GM12878 (cell line): ENCODE data around the gene PTCD1. TPM values are rescaled to one million over a fixed set of nuclear protein-coding genes. Genes with fewer than 3 reads are reported as not detected.

Experiments
- ATAC-seq: fragments of 200-7000 bp; cut with Tn5 transposase; 3 replicates; pipeline ENCODE4 v1.9.1; 2020; ENCODE audit warnings: mild to moderate bottlenecking, moderate library complexity
- BruUV-seq: library from RNA; stranded (reverse); fragments of 400-500 nt; replicated peaks from 2 replicates; lab custom pipeline; 2021; lab: Mats Ljungman, UMichigan
- CTCF ChIA-PET: fragments of 300-600 bp; sonication (Branson Sonifier 250); formaldehyde crosslinking; extraction: SDS; loops from one replicate; lab custom pipeline; 2021; ENCODE audit warnings: inconsistent platforms; lab: Yijun Ruan, JAX
- POLR2A ChIA-PET: fragments of 350-600 bp; formaldehyde crosslinking; extraction: SDS; loops from one replicate; lab custom pipeline; 2021; ENCODE audit warnings: inconsistent platforms; lab: Charles Lee
- RAD21 ChIA-PET: fragments of 300-600 bp; sonication (Branson Sonifier 250); formaldehyde crosslinking; loops from one replicate; lab custom pipeline; 2023; ENCODE audit warnings: antibody characterized with exemption; ENCODE audit not compliant: unreplicated experiment; lab: Charles Lee
- SMC1A ChIA-PET: fragments of 300-600 bp; sonication (Branson Sonifier 250); formaldehyde crosslinking; loops from one replicate; lab custom pipeline; 2023; ENCODE audit not compliant: unreplicated experiment, uncharacterized antibody; lab: Charles Lee
- DNase-seq: peaks from one replicate; pipeline ENCODE4 v3.0.0-alpha.2; 2011; ENCODE audit warnings: low read depth, low spot score
- FAIRE-seq: peaks from 3 replicates; lab custom pipeline; 2011; peaks lifted over from hg19 to GRCh38; lab: Jason Lieb, UNC
- H2AFZ ChIP-seq: 2 replicates; pipeline ENCODE4 v1.6.0; 2011; ENCODE audit warnings: low read depth, low read length, control low read depth; ENCODE audit not compliant: control insufficient read depth
- H3K27ac ChIP-seq: 2 replicates; pipeline ENCODE4 v1.5.1; 2011; ENCODE audit warnings: control low read depth; ENCODE audit not compliant: control insufficient read depth, insufficient read depth
- H3K27me3 ChIP-seq, 2 experiments: replicated peaks in 1 of 2; 2 replicates each; pipeline versions ENCODE4 v1.6.0 to v1.6.1; 2011; ENCODE audit warnings: low read length in 1 of 2; ENCODE audit not compliant: control insufficient read depth in 2 of 2, insufficient read depth in 2 of 2
- H3K36me3 ChIP-seq, 2 experiments: 2 replicates each; pipeline ENCODE4 v1.5.1; 2011; ENCODE audit warnings: low read length in 1 of 2; ENCODE audit not compliant: control insufficient read depth in 2 of 2, insufficient read depth in 2 of 2
- H3K4me1 ChIP-seq: 2 replicates; pipeline ENCODE4 v1.6.1; 2011; ENCODE audit warnings: mild to moderate bottlenecking, low read length, moderate library complexity, mixed read lengths; ENCODE audit not compliant: control insufficient read depth, insufficient read depth
- H3K4me2 ChIP-seq: 2 replicates; pipeline ENCODE4 v1.6.0; 2011; ENCODE audit warnings: control low read depth; ENCODE audit not compliant: control insufficient read depth, insufficient read depth
- H3K4me3 ChIP-seq: fragments of 200-600 bp; sonication (generic); 2 replicates; pipeline ENCODE4 v1.5.1; 2016
- H3K79me2 ChIP-seq: 2 replicates; pipeline ENCODE4 v1.6.0; 2011; ENCODE audit warnings: low read length; ENCODE audit not compliant: control insufficient read depth, insufficient read depth
- H3K9ac ChIP-seq: 2 replicates; pipeline ENCODE4 v1.8.0; 2011; ENCODE audit warnings: low read length, control low read depth, mixed read lengths; ENCODE audit not compliant: control insufficient read depth, insufficient read depth
- H3K9me3 ChIP-seq: replicated peaks from 3 replicates; pipeline ENCODE4 v1.5.1; 2011; ENCODE audit warnings: mild to moderate bottlenecking, low read length; ENCODE audit not compliant: control insufficient read depth, insufficient read depth
- H4K20me1 ChIP-seq: 2 replicates; pipeline ENCODE4 v1.6.0; 2011; ENCODE audit not compliant: control insufficient read depth, insufficient read depth
- ASH2L ChIP-seq: fragments of 300-600, 200-600 bp; sonication (generic); IDR thresholded peaks from 2 replicates; pipeline ENCODE4 v1.6.1; 2017; ENCODE audit warnings: low read depth, mild to moderate bottlenecking, borderline replicate concordance
- ATF7 ChIP-seq: fragments of 450-650 bp; IDR thresholded peaks from 2 replicates; pipeline ENCODE4 v1.6.1; 2016; ENCODE audit warnings: low read depth, mild to moderate bottlenecking
- BCL11A ChIP-seq: IDR thresholded peaks from 2 replicates; pipeline ENCODE4 v1.6.1; 2011; ENCODE audit warnings: low read depth, low read length
- BHLHE40 ChIP-seq, 2 experiments: fragments of 450-650 bp in 1 of 2; IDR thresholded peaks; 2 replicates each; pipeline ENCODE4 v1.6.1; 2011 to 2017; ENCODE audit warnings: low read depth in 2 of 2, borderline replicate concordance in 1 of 2, improper control_type of control experiment in 1 of 2, low read length in 1 of 2, mild to moderate bottlenecking in 1 of 2
- ELK1 ChIP-seq: IDR thresholded peaks from 2 replicates; pipeline ENCODE4 v1.6.1; 2012; ENCODE audit warnings: low read depth, low read length, improper control_type of control experiment
- ESRRA ChIP-seq: IDR thresholded peaks from 2 replicates; pipeline ENCODE4 v1.6.1; 2012; ENCODE audit warnings: mild to moderate bottlenecking, low read length, improper control_type of control experiment
- JUNB ChIP-seq: IDR thresholded peaks from 2 replicates; pipeline ENCODE4 v1.6.1; 2016; ENCODE audit warnings: antibody characterized with exemption, mild to moderate bottlenecking
- MYB ChIP-seq: fragments of 150-350 bp; IDR thresholded peaks from 2 replicates; pipeline ENCODE4 v1.6.1; 2014; ENCODE audit warnings: mild to moderate bottlenecking, low read depth, low read length, borderline replicate concordance
- POLR2AphosphoS2 ChIP-seq: IDR thresholded peaks from 2 replicates; pipeline ENCODE4 v1.6.1; 2011; ENCODE audit warnings: low read depth, mild to moderate bottlenecking, low read length, improper control_type of control experiment, moderate library complexity
- POLR2AphosphoS5 ChIP-seq: IDR thresholded peaks from 2 replicates; pipeline ENCODE4 v1.6.1; 2011; ENCODE audit warnings: mild to moderate bottlenecking, low read length, inconsistent platforms
- TBL1XR1 ChIP-seq: IDR thresholded peaks from 2 replicates; pipeline ENCODE4 v1.6.1; 2012; ENCODE audit warnings: low read depth, low read length, improper control_type of control experiment
- YY1 ChIP-seq: IDR thresholded peaks from 2 replicates; pipeline ENCODE4 v1.6.1; 2011; ENCODE audit warnings: low read depth, mild to moderate bottlenecking, low read length
- ZBTB33 ChIP-seq: fragments of 450-650 bp; IDR thresholded peaks from 2 replicates; pipeline ENCODE4 v1.6.1; 2017; ENCODE audit warnings: mild to moderate bottlenecking
- WGBS: methylation state at CpG from one replicate; pipeline ENCODE4 v1.1.6; 2016; ENCODE audit warnings: low lambda C conversion rate; ENCODE audit not compliant: insufficient replicate concordance, insufficient coverage; ENCODE audit errors: missing lambda C conversion rate; 5-methylcytosine and 5-hydroxymethylcytosine counted together
- in situ Hi-C: fragments of 300-500 bp; cut with MboI; formaldehyde crosslinking; loops from 9 replicates; pipeline ENCODE4 v1.14.3; 2018; ENCODE audit warnings: mixed read lengths
- intact Hi-C: fragments of 100-400 bp; cut with micrococcal nuclease; formaldehyde crosslinking; loops from one replicate; pipeline ENCODE4 v1.14.2; 2022; ENCODE audit not compliant: unreplicated experiment
- polyA plus RNA-seq, 11 experiments: library from polyadenylated mRNA; depleted of rRNA in 4 of 11; unstranded in 6 of 11; stranded (reverse) in 5 of 11; fragments of >200 nt; fragmentation: Nextera tagmentation in 4 of 11; fragmentation: Illumina TruSeq in 1 of 11; extraction: Ambion mirVana in 4 of 11; extraction: Trizol in 1 of 11; gene quantifications; 1 replicate in 1 of 11; 2 replicates in 10 of 11; pipeline versions ENCODE4 v1.2.1 to v1.2.3, GENCODE V29; 2011 to 2016; ENCODE audit warnings: inconsistent platforms in 2 of 11, missing spikeins in 2 of 11, low read depth in 1 of 11
- total RNA-seq, 4 experiments: library from RNA; depleted of rRNA in 3 of 4; stranded (reverse); fragments of >200 nt in 3 of 4; fragmentation: Illumina TruSeq in 1 of 4; extraction: Trizol in 1 of 4; gene quantifications; 2 replicates each; pipeline versions ENCODE4 v1.2.1 to v1.2.3, GENCODE V29; 2013 to 2021
- TF ChIP-seq, protein P1 (sequence below): IDR thresholded peaks from 2 replicates; pipeline ENCODE4 v1.6.1; 2011; ENCODE audit warnings: low read depth, low read length, improper control_type of control experiment, borderline replicate concordance
- TF ChIP-seq, protein P2 (sequence below): fragments of 450-650 bp; IDR thresholded peaks from 2 replicates; pipeline ENCODE4 v1.6.1; 2018; ENCODE audit warnings: borderline replicate concordance, mild to moderate bottlenecking; ENCODE audit not compliant: partially characterized antibody

The PTCD1 gene
- total and polyA plus RNA-seq, 10 of the 15 experiments (the other 5 are each of a cell fraction or from before 2014, with no cell fraction given): 0.26 to 9.7 (median 5.0) TPM

DNA sequence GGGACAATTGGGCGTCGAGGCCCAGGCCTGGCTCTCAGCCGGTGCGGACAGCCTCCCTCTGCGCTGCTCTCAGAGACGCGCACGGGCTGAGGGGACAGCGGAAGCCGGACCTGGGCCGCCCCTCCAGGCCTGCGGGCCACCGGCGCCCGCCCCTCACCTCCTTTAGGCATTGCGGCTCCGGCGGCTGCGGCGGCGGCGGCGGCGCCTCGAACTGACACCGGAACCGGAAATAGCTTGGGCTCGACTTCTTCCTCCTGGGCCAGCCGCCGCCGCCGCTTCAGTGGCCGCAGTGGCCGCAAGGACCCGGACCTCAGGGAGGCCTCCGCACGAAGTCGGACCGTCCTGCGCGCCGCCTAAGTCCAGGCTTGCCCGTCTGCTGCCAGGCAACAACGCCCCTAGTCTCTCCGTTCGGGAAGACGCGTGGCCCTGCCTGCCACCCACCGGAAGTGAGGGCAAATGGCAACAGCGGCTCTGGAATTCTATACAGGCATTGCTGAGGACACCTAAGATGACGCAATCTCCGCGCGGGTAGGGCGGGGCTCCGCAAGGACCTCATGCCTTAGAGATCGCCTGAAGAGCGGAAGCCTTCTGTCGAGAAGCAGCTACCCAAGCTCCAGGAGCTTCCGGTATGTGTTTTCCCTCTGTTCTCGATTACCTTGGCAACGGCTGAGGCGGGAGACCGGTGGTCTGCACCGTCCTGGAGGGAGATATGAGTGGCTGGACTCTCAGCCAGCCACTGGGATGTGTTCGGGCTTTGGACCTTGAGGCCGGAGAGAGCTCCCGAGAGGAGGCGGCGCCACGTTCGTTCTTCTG is 30.0 kb downstream of the PTCD1 start, which contains the start of the genes BUD31 and PDAP1:
Gene BUD31 (plus strand): TSS at position 591 of the 813 bp plus-strand sequence. CDS start 2,124 bp downstream, outside the sequence.
Gene PDAP1 (minus strand): TSS at position 219 of the 813 bp plus-strand sequence. CDS start 49 bp downstream, at position 170.
- ChIA-PET RAD21 (interaction anchor here (0.6 to 2.7 kb wide), 10 partner anchors 28 to 91 kb away, joined by 3 to 8 read pairs (median 6); partner anchors contain the start of genes ARPC1A, CPSF4, PTCD1 and ZNF394), SMC1A (interaction anchor here (0.8 to 3.2 kb wide), 10 partner anchors 9 to 151 kb away, joined by 3 to 20 read pairs (median 3); partner anchors contain the start of genes ARPC1B, CPSF4 and PTCD1), POLR2A (interaction anchor here (0.6 to 4.9 kb wide), 18 partner anchors 10 to 511 kb away, joined by 3 to 51 read pairs (median 5); partner anchors contain the start of genes ARPC1A, ARPC1B, ATP5MF and CPSF4), CTCF (interaction anchor here (0.5 to 4.6 kb wide), 9 partner anchors 11 to 175 kb away, joined by 3 to 31 read pairs (median 4); no protein-coding TSS in a partner anchor)
- intact Hi-C loops: loop anchor here (2.0 to 5.0 kb wide), 2 partner anchors 28 to 36 kb away; partner anchors contain the start of gene ARPC1B
- peak; percentile 86 for ATAC-seq
- Histone ChIP-seq H3K9me3 (no peaks in the 10 kb centered on the region), H3K36me3 (peaks cover 6 to 15% of the 10 kb centered on the region in 2 experiments), H3K79me2 (peaks cover 62% of the 10 kb centered on the region), H3K4me1 (peaks cover 12% of the 10 kb centered on the region), H3K27me3 (no peaks in the 10 kb centered on the region), H3K9ac (peak within 1 kb of the TSS; percentile 98), H3K27ac (peak within 1 kb of the TSS; percentile 99), H2AFZ (peak within 1 kb of the TSS; percentile 98), H3K4me2 (peak within 1 kb of the TSS; percentile 83), H3K4me3 (peak within 1 kb of the TSS; percentile 100), H4K20me1 (no peaks in the 10 kb centered on the region)
- in situ Hi-C loops: no loop called here
- peak; percentile 90 for DNase-seq
- no TSS peak for BruUV-seq
- FAIRE-seq: peak; percentile 98
- under 1% methylated on average over 56 of the region's 72 CpGs for WGBS
- 0 out of 2 replicates have a peak, but pooled peaks have one; percentile 23 for TF ChIP-seq BCL11A
- TF ChIP-seq POLR2AphosphoS5: peak; percentile 99
- 0 out of 2 replicates have a peak, but pooled peaks have one; percentile 63 for TF ChIP-seq ASH2L
- TF ChIP-seq, protein P1, sequence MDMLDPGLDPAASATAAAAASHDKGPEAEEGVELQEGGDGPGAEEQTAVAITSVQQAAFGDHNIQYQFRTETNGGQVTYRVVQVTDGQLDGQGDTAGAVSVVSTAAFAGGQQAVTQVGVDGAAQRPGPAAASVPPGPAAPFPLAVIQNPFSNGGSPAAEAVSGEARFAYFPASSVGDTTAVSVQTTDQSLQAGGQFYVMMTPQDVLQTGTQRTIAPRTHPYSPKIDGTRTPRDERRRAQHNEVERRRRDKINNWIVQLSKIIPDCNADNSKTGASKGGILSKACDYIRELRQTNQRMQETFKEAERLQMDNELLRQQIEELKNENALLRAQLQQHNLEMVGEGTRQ: no peak
- TF ChIP-seq JUNB: peak; percentile 17; the same call in 1 of the 2 replicates
- peak; percentile 93 for TF ChIP-seq POLR2AphosphoS2
- 0 out of 2 replicates have a peak, but pooled peaks have one; percentile 20 for TF ChIP-seq ESRRA
- peak; percentile 40 to 61; a peak in 3 of 4 replicates for TF ChIP-seq BHLHE40 (IDR thresholded peaks at IDR 0.05; ENCODE audit: borderline replicate concordance in 1 of 2, low read depth in 2 of 2, low read length in 1 of 2)
- peak; percentile 21; the same call in 1 of the 2 replicates for TF ChIP-seq YY1
- peak; percentile 99 for TF ChIP-seq ATF7
- TF ChIP-seq ZBTB33: peak; percentile 75; the same call in 1 of the 2 replicates
- TF ChIP-seq, protein P2, sequence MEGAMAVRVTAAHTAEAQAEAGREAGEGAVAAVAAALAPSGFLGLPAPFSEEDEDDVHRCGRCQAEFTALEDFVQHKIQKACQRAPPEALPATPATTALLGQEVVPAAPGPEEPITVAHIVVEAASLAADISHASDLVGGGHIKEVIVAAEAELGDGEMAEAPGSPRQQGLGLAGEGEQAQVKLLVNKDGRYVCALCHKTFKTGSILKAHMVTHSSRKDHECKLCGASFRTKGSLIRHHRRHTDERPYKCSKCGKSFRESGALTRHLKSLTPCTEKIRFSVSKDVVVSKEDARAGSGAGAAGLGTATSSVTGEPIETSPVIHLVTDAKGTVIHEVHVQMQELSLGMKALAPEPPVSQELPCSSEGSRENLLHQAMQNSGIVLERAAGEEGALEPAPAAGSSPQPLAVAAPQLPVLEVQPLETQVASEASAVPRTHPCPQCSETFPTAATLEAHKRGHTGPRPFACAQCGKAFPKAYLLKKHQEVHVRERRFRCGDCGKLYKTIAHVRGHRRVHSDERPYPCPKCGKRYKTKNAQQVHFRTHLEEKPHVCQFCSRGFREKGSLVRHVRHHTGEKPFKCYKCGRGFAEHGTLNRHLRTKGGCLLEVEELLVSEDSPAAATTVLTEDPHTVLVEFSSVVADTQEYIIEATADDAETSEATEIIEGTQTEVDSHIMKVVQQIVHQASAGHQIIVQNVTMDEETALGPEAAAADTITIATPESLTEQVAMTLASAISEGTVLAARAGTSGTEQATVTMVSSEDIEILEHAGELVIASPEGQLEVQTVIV: no peak
- peak; percentile 94 for TF ChIP-seq ELK1
- TF ChIP-seq TBL1XR1: no peak
- TF ChIP-seq MYB: peak; percentile 97
